RKO (cell line): Measurements from ENCODE around the gene OSBPL10.
"Not testable (repeated sequence)": the region's sequence is repeated elsewhere in the genome, so short reads cannot be mapped to it uniquely, and the experiment has no call there.

ENCODE experiments used
- DNase-seq: peaks from one replicate; pipeline ENCODE4 v3.0.0-alpha.2; 2016; ENCODE audit warnings: low spot score

Gene OSBPL10

DNA sequence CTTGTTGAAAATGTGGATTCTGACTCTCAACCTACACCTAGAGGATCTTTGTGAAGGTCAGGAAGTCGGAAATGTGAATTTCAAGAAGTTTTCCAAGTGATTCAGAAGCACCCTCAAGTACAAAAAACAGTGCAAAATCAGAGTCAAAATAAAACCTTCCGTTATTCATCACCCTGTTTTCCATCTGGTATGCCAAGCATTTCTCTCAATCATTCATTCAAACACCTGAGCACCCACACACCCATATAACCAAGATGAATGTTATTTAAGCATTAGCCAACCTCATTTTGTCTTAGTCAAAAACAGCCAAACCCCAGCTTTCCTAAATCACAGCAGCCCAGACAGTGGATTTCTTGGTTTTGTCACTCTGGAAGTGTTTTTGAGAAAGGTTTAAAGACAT, 91.1 kb downstream of the OSBPL10 start:
- DNase-seq: no peak

DNA sequence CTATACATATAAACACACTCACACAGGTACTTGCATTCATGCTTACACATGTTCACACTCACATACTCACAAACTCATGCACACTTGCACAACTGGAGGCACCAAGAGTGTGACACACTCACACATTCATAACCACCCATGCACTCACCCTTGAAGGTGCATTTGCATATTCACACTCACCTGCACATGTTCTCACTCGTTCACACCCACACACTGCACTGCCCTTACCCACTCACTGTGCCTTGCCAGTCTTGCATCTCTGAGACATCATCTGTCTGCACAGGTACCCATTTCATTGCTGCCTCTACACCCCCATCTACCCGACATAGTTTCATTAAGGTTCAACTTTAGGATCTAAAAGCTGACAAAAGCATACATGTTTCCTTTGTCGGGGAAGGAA, 95.8 kb downstream of the OSBPL10 start:
- DNase-seq: no peak

DNA sequence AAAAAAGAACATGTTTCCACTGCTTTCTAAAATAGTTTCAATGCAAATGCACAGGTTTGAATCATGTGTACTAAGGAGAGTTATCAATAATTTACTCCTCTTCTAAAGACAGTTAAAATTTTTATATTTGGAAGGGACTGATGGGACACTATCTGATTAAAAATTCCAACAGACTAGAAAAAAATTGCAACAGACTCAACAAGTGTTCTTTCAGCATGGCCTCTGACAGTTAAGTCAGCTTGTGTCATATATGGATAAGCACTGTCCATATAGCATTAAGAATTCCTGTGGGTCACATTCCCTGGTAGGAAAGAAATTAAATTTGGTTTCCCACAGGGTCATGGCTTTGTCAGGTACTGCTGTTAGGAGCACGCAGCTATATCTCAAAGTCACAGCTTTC, 96.8 kb downstream of the OSBPL10 start:
- DNase-seq: no peak

DNA sequence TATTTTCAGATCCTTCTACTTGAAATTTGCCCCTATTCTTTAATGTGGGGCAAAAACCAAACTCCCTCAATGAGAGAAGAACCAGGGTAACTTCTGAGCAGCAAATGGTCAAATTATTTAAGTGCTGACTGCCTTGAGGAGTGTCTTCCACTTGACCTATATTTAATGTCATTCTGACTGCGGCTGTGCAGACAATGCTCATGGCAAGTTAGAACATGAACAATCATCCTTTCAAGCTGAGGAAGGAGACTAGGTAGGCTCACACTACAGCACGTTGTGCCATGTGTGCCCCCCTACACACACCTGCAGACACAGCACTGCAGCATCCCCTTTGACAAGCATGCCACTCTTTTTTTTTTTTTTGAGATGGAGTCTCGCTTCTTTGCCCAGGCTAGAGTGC, 98.2 kb downstream of the OSBPL10 start:
- DNase-seq: no peak

DNA sequence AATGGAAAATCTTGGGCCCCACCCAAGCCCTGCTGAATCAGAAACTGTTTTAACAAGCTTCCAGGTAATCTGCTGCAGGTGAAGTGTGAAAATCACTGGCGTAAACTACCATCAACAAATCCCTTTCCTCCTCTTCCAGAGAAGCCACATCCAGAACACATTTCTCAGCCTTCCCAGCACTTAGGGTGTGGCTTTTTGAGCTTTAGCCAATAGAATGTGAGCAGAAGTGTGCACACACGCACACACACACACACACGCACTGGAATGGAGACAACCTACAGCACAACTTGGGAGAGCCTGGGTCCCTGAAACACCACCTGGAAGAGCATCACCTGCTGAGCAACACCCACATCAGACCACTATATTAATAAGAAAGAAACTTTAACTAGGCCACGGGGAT, 98.6 kb downstream of the OSBPL10 start:
- no peak for DNase-seq

DNA sequence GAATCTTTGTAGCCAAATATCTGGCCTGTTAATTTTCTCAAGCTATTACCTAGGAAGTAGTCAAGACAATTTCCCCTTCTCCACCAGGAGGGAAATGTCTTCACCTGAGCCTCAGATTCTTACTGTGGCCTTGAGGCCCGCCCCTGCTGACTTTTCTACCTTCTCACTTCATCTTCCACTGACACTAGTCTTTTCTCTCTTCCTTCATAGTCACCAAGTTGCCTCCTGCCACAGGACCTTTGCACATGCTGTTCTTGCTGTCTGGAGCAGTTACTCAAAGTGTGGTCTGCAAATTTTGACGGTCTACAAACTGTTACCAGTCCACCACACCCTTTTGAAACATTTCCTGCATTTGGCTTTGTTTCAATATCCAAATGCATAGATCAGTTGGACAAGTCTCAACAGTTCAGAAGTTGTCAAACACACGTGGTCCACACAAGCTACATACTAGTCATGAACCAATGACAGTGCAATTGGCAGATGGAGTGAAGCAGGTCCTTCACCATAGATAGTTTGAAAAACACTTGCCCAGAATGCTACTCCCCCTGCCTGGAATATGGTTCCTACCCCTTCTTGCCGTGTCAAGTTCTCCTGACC, 100.5 kb downstream of the OSBPL10 start:
- no peak for DNase-seq

DNA sequence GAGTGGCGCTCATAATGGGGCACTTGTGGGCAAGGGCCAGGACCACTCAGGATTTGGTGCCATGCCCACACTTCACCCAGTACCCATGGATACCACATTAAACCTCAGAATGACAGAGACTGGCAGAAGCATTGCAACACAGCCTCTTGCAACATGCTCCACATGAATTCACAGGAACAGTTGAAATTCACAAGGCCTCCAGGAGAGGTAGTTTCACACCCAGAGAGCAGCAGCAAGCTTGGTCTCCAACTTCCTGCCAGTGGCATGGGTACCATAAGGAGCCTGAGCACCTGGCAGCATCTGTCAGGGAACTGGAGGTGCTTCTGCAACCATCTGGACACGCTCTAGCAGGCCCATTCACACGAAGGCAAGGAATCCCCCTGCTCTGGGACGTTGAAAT, 101.0 kb downstream of the OSBPL10 start:
- DNase-seq: no peak

DNA sequence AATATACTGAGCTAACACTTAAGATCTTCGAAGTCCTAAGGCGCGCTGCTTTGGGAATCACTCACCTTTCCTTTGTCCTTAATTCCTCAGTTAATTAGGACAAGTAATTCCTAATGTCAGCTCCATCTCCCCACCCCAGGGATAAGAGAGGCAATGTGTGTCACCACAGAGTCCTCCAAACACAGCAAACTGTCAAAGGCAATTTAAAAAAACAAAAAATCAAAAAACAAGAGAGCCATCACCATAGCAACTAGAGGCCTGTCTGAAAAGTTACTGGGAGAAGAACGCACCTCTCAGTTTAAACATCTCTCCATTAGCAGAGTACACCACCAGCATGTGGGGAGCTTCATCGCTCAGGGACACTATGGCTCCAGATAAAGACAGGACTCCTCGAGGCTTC, 101.7 kb downstream of the OSBPL10 start:
- no peak for DNase-seq

DNA sequence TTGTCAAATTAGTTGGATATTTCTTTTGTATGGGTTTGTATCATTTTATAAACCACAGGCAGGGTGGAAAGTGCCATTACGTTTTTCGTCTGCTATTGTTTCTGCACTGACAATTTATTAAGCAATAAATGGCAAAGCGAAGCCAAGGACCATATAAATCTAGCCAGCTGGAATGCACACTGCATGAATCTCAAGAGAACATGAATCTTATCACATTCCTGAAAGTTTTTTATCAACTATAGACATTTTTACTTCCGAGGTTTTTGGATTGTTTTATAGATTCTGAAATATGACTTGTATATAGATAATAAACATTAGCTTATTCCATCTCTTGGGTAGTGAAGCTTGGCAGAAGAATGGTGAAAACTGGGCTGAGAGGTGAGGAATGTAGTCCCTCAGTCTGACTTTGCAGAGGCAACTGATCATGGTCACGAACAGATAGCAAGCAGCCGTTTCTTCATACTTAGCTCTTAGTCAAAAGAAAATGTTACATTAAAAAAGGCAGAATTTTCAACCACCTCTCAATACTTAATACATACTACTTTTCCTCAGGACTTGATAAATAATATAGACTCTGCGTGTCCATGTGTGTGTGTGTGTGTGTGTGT, 102.7 kb downstream of the OSBPL10 start:
- DNase-seq: no peak

DNA sequence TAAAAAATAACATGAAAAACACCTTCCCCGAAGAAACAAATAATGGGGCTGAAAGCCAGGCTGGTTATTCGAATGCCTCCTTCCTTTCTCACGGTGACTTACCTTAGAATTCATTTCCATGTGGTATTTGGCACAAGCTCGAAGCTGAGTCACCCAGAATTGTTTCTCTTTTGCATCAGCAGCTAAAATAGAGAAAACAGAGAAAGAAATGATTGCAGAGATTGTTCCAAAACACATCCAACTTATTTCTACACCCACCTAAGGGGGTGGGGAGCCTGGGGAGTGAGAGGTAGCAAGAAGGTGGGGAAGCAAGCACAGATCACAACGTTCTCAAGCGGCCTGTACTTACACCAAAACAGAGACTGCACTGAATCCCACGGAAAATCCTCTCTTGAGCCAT, 104.7 kb downstream of the OSBPL10 start:
- no peak for DNase-seq

DNA sequence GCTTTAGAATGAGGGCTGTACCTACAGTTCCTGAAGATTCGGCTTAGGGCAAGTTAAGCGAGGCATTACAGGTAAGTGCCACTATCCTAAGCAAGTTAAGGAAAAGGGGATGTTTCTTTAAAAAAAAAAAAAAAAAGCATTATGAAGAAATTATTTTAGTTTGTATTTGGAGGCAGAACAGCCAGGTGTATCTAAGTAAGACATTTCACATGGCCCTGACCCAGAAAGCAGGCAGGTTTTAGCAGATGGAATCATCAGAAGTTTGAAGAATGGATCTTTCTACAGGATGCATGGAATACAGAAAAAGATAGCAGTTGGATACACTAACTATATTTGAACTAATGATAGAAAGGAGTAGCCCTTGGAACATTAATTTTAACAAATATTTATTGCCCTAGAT, 105.6 kb downstream of the OSBPL10 start:
- no peak for DNase-seq

DNA sequence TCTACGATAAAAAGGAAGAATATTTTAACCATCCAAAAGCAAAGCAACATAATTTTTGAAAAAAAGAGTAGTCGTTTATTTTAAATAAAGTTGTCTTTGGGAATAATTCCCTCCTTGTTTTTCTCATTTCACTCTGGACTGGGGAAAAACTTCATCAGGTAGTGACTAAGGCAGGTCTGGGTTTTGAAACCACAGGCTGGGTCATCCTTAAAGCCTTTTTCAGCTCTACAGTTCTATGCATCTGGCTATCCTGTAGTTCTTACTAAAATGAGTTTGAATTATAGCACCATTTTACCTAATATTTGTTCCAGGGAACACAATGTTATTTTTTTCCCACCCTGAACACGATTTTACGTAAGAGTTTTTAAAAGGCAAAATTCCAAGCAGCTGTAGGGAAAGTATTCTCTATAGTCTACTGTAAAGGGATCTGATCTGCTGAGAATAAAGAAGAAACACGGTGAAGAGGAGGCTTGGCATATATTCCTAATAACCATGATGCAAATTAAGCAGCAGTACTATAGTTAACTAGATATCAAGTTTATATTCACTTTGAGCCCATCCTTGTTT, 107.7 kb downstream of the OSBPL10 start:
- no peak for DNase-seq

DNA sequence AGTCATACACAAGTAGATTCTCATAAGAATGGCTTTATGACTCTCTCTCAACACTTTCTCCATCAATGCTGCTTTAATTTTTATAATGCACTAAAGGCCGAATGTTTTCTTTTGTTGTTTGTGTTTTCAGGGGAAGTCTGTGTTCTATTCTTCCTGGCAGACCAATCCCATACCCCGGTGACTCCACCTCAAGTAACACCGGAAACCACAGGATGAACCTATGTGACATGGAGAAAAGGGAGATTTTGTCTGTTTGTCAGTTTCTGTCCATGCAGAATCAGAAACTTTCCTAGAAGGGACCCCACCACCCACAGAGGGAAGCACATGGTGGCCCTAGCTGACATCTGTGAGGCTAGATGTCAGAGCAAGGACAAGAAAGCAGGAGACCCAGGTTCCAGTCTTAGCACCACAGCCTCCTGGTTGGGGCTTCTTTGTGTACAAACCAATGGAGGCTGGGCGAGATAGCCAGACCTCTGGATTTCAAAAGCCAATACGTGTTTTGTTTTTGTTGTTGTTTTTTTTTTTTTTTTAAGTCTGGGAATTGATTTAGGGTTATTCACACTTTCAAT, 109.0 kb downstream of the OSBPL10 start:
- no peak for DNase-seq

DNA sequence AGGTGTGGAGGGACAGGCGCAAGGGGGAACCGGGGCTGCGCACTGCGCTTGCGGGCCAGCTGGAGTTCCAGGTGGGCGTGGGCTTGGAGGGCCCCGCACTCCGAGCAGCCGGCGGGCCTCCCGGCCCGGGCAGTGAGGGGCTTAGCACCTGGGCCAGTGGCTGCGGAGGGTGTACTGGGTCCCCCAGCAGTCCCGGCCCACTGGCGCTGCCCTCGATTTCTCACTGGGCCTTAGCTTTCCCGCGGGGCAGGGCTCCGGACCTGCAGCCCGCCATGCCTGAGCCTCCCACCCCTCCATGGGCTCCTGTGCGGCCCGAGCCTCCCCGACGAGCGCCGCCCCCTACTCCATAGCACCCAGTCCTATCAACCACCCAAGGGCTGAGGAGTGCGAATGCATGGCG, 111.0 kb downstream of the OSBPL10 start:
- DNase-seq: not testable (repeated sequence)

DNA sequence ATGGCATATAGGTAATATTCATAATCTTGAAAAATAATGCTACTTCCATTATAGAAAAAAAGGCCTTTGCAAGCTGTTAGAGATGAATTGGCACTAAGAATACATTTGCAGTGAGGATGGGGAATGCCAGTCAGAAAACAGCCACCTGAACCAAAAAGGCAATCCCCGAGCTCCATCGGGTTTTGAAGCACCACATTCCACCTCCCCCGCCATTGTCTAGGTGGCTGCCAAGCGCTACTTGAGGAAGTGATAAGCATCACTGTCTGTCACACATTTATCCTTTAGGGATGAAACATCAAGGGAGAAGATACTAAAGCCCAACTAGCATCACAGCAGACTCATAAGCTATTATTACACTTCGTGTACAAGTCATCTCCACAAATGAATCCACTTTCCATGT, 112.8 kb downstream of the OSBPL10 start:
- no peak for DNase-seq

DNA sequence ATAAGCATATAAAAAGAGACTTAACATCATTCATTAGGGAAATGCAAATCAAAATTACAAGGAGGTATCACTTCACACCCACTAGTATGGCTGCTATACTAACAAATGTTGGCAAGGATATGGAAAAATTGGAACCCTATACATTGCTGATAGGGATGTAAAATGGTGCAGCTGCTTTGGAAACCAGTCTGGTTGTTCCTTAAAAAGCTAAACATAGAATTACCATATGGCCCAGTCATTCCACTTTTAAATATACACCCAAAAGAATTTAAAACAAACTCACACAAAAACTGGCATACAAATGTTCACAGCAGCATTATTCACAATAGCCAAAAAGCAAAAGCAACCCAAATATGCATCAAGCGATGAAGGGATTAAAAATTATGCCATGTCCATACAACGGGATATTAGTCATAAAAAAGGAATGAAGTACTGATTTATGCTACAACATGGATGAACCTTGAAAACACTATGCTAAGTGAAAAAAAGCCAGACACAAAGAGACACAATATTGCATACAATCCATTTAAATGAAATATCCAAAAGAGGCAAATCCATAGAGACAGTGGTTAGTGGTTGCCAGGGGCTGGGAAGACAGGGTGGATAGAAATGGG, 118.3 kb downstream of the OSBPL10 start:
- no peak for DNase-seq

DNA sequence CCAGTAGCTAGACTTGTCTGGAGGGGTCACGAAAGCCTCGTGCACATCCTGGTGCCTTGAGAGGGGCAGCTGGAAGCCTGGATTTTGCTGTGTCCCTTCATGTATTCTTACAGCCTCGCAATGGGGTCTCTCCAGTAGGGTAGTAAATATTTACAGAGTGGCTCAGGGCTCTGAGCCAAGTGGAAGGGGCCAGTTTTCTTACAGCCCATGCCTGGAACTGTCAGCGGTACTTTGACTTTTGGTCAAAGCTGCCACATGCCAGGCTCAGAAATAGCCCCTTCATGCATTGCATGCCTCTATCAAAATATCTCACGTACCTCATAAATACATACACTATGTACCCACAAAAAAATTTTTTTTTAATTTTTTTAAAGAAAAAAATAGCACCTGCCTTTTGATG, 119.2 kb downstream of the OSBPL10 start:
- no peak for DNase-seq

DNA sequence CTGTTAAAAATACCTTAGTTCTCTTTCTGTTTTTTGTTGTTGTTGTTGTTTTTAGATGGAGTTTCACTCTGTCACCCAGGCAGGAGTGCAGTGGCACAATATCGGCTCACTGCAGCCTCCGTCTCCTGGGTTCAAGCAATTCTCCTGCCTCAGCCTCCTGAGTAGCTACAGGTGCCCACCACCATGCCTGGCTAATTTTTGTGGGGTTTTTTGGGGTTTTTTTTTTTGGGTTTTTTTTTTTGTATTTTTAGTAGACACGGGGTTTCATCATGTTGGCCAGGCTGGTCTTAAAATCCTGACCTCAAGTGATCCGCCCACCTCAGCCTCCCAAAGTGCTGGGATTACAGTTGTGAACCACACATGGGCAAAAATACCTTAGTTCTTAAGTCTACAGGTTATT, 120.4 kb downstream of the OSBPL10 start:
- DNase-seq: not testable (repeated sequence)

DNA sequence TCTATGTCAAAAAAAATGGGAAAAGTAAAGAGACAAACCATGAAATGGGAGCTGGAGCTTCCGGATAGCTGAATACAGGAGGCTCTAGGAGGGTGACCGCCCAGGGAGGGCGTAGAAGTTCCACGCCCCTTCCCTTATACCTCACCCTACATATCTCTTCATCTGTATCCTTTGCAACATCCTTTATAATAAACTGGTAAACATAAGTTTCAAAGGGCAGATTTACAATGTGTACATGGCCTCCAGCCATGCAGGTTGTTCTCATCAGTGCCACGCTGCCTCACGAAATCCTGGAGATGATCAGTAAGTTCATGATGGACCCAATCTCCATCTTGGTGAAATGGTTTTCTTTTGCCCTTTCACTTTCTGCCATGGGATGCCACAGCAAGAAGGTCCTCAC, 121.8 kb downstream of the OSBPL10 start:
- DNase-seq: no peak

DNA sequence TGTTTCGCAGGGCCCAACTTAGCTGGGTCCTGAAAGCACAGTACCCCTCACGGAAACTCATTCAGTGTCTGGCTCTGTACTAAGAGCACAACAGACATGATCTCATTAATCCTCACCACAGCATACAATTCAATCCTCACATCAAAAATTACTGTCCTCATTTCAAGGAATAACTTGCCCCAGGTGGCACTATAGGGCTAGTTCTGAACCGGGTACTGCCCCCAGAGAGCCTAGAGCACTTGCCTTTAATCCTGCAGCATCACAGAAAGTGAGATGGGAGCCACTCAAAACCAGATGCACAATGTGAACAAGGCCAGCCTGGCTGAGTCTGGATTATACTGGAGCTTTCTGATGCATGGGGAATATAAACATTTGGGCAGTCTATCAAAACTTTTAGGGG, 122.6 kb downstream of the OSBPL10 start:
- DNase-seq: no peak

DNA sequence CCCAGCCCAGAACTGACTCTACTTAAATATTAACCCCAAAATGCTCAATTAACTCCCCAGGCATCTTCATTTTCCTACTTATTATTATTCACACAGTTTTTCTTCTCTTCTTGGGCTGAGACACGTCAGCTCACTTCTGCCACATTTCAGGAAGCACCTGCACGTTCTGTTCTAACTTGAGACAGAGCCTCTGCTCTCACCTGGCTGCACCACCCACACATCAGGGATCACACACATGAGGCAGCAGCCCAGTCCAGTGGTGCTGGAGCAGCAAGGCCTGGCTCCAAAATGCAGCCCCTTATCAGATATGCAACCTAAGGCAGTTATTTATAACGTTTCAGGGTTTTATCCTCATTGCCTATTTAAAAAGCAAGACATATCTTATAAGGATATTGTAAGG, 127.5 kb downstream of the OSBPL10 start:
- no peak for DNase-seq

DNA sequence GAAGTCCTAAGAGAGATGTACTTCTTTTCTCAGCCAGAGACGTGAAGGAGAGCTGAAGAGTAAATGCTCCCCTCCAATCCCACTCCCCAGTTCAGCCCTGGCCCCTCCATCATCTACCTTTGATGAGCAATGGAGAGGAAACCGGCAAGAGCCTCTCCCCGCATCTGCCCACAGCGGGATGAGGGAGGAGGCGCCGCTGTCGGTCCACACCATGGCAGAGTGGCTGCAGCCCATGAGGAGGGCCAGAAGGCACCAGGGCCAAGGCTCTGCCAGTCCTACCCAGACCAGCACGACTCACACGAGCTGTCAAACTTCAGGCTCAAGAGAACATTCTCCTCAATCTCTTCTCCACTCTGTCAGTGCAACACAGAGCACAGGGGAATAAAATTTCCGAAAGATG, 129.8 kb downstream of the OSBPL10 start:
- no peak for DNase-seq

DNA sequence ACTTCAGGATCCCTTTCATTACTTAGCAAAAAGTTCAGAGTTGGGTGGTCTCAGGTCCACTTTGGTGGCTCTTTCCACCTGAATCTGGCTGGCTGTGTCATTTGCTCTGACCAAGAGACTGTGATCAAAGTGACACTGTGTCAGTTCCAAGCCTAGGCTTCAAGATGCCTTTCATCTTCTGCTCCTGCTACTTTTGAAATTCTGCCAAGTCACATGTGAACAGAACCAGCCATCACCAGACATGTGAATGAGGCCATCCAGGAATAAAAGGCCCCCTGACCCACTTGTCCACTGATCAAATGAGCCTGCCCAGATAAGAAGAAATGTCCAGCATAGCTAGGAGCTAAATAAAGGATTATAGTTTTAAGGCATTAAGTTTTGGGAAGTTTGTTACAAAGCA, 132.2 kb downstream of the OSBPL10 start:
- DNase-seq: no peak
